ENCODE data around the gene RCBTB1.

GRCh38 chr13:49571299-49572240, 13.8 kb downstream of the RCBTB1 start:
- no peak for TF ChIP-seq CTCF (IDR thresholded peaks at IDR 0.05)
- no peak for TF ChIP-seq EZH2 (IDR thresholded peaks at IDR 0.05)

Measured in neural progenitor cell (in vitro differentiated cells).